AG04450 (cell line): ENCODE results near the gene ZDHHC5. TPM values are rescaled to one million over a fixed set of nuclear protein-coding genes. Genes with fewer than 3 reads are reported as not detected.
A peak's percentile ranks its signal among the peaks of the same experiment; 100 is the strongest.

Experiments
- CTCF ChIA-PET: fragments of 300-600, 350-600 bp; formaldehyde crosslinking; extraction: SDS; loops from one replicate; lab custom pipeline; 2022; ENCODE audit warnings: antibody characterized with exemption, inconsistent platforms; lab: Charles Lee
- POLR2A ChIA-PET: fragments of 350-600 bp; formaldehyde crosslinking; extraction: SDS; loops from one replicate; lab custom pipeline; 2021; ENCODE audit warnings: antibody characterized with exemption, inconsistent platforms; lab: Yijun Ruan, JAX
- DNase-seq: peaks from one replicate; pipeline ENCODE4 v3.0.0-alpha.2; 2011; ENCODE audit warnings: low read depth, low spot score
- H3K27ac ChIP-seq: one replicate; pipeline ENCODE4 v1.5.1; 2012; ENCODE audit warnings: low read depth, low read length, control low read depth
- H3K27me3 ChIP-seq: one replicate; pipeline ENCODE4 v1.6.0; 2012; ENCODE audit warnings: low read length; ENCODE audit not compliant: control insufficient read depth, insufficient read depth
- H3K4me3 ChIP-seq: 2 replicates; pipeline ENCODE4 v1.5.1; 2011; ENCODE audit warnings: mild to moderate bottlenecking, low read depth, low read length, control low read depth
- H3K9me3 ChIP-seq: 2 replicates; pipeline ENCODE4 v1.5.1; 2012; ENCODE audit warnings: low read length; ENCODE audit not compliant: control insufficient read depth, insufficient read depth
- polyA plus RNA-seq: library from polyadenylated mRNA; depleted of rRNA; stranded (reverse); fragments of >200 nt; gene quantifications from 2 replicates; pipeline ENCODE4 v1.2.3, GENCODE V29; 2011
- TF ChIP-seq, protein P1 (sequence below): IDR thresholded peaks from 2 replicates; pipeline ENCODE4 v1.5.1; 2011; ENCODE audit warnings: low read depth, low read length, control low read depth, inconsistent platforms

The ZDHHC5 gene
- polyA plus RNA-seq, 1 experiment, result 56.7 TPM

DNA sequence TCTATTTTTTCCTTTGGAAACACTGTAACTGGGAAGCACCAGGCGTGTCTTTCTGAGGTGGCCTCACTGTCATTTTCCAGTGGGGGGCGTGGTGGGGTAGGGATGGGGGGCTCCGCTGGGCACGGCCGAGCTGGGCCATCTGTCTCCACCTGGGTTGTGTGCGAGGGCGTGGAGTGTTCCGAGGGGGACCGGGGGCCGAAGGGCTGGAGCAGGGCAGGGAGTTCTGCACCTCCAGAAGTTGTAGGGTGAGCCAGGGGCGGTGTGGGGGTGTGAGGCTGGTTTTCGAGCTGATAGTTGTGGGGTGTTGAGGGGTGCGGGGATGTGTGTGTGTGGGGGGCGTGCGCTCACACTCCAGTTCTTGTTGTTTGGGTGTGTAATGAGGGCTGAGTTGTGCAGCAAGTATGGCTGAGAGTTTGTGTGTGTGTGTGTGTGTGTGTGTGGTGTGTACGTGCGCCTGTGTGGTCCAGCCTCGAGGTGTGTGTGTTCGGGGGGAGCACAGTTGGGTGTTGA lies 29.0 kb upstream of the ZDHHC5 start:
- Histone ChIP-seq H3K27ac (peak overlapping the region; percentile 73), H3K27me3 (peaks cover 4% of the 10 kb centered on the region), H3K9me3 (no peaks in the 10 kb centered on the region), H3K4me3 (peak overlapping the region; percentile 99)
- POLR2A ChIA-PET, result interaction anchor here (1.9 to 2.9 kb wide), 2 partner anchors 10 to 71 kb away, joined by 8 to 11 read pairs; partner anchors contain the start of genes UBE2L6 and YPEL4
- TF ChIP-seq, protein P1, sequence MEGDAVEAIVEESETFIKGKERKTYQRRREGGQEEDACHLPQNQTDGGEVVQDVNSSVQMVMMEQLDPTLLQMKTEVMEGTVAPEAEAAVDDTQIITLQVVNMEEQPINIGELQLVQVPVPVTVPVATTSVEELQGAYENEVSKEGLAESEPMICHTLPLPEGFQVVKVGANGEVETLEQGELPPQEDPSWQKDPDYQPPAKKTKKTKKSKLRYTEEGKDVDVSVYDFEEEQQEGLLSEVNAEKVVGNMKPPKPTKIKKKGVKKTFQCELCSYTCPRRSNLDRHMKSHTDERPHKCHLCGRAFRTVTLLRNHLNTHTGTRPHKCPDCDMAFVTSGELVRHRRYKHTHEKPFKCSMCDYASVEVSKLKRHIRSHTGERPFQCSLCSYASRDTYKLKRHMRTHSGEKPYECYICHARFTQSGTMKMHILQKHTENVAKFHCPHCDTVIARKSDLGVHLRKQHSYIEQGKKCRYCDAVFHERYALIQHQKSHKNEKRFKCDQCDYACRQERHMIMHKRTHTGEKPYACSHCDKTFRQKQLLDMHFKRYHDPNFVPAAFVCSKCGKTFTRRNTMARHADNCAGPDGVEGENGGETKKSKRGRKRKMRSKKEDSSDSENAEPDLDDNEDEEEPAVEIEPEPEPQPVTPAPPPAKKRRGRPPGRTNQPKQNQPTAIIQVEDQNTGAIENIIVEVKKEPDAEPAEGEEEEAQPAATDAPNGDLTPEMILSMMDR, result no peak
- CTCF ChIA-PET, result interaction anchor here (1.3 to 7.1 kb wide), 6 partner anchors 68 to 314 kb away, joined by 3 to 227 read pairs (median 37); partner anchors contain the start of genes TIMM10 and UBE2L6
- DNase-seq, result no peak

DNA sequence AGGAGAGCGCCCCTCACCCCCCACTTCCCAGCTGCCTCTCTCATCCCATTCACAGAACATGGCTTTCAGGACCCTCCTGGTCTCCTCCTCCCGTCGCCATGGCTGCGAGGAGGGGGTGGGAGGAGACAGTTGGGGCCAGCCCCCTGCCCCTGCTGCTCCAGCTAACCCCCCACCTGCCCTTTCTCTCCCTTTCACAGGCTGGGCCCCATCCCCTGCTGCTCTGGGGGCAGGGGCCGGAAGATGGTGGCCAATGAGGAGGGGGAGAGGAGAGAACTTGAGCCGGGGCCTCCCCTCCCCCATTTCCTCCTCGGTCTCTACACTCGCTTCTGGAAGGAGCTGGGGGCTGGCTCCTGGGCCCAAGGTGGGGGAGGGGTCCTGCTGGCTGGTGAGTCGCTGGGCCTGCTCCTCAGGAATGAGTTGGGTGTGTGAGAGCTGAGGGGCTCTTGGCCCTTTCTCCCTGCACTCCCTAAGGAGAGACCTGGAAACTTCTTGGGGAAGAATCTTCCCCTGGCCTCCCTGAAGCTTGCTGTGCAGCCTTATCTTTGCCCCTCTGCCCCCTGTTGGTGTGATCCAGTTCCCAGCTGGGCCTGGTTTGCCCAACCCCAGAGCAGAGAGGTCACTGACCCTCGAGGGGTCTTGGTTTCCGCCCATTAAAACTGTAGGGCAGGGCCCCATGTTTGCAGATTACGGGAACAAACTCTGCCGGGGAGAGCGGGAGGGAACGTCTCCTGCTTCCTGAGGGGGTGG lies 28.4 kb upstream of the ZDHHC5 start:
- Histone ChIP-seq H3K9me3 (no peaks in the 10 kb centered on the region), H3K27me3 (peaks cover 1% of the 10 kb centered on the region), H3K27ac (peak overlapping the region; percentile 47), H3K4me3 (peak overlapping the region; percentile 99)
- POLR2A ChIA-PET, result interaction anchor here (0.6 to 2.9 kb wide), 3 partner anchors 9 to 279 kb away, joined by 3 to 11 read pairs (median 8); partner anchors contain the start of genes UBE2L6 and YPEL4
- TF ChIP-seq, protein P1, result no peak
- DNase-seq, result no peak
- CTCF ChIA-PET, result interaction anchor here (0.7 to 7.1 kb wide), 17 partner anchors 8 to 884 kb away, joined by 3 to 227 read pairs (median 9); partner anchors contain the start of genes SERPING1, TIMM10 and UBE2L6

DNA sequence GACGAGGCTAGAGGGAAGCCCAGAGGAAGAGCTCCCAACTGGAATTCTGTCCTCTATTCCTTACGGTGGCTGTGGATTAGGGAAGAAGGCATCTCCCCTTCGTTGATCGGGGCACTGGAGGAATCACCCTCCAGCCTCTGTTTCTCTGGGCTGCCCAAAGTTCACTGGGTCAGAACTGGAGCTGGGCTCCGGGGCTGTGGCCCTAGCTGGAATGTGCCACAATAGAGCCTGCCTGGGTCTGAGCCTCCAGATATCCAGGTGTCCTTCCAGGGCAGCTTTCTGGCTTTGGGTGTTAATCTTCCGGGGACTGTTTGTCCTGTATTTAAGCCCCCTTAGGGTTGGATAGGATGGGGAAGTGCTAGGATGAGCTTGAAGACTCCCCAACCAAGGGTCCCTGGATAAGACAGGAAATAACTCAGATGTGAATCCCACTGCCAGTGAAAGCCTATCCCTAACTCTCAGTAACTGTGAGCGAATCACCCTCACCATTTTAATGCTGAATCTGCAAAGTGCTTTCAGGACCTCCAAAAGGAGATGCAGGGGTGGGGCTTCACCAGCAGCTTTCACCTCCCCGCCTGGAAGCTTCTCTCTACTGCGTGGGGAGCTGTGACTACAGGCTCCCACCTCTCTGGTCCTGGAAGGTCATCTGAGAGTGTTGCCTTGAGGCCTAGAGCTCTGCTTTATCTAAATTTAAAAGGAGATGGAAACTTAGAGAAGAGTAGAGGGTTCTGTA lies 27.7 kb upstream of the ZDHHC5 start:
- Histone ChIP-seq H3K27me3 (no peaks in the 10 kb centered on the region), H3K27ac (peak overlapping the region; percentile 21), H3K4me3 (peak overlapping the region; percentile 99), H3K9me3 (no peaks in the 10 kb centered on the region)
- TF ChIP-seq, protein P1, result no peak
- no peak for DNase-seq
- CTCF ChIA-PET, result interaction anchor here (0.5 to 7.1 kb wide), 40 partner anchors 9 to 884 kb away, joined by 3 to 227 read pairs (median 6); partner anchors contain the start of genes CTNND1, RTN4RL2, SERPING1 and TIMM10
- POLR2A ChIA-PET, result interaction anchor here (0.6 to 2.9 kb wide), 6 partner anchors 9 to 294 kb away, joined by 3 to 11 read pairs (median 6); partner anchors contain the start of genes UBE2L6 and YPEL4

DNA sequence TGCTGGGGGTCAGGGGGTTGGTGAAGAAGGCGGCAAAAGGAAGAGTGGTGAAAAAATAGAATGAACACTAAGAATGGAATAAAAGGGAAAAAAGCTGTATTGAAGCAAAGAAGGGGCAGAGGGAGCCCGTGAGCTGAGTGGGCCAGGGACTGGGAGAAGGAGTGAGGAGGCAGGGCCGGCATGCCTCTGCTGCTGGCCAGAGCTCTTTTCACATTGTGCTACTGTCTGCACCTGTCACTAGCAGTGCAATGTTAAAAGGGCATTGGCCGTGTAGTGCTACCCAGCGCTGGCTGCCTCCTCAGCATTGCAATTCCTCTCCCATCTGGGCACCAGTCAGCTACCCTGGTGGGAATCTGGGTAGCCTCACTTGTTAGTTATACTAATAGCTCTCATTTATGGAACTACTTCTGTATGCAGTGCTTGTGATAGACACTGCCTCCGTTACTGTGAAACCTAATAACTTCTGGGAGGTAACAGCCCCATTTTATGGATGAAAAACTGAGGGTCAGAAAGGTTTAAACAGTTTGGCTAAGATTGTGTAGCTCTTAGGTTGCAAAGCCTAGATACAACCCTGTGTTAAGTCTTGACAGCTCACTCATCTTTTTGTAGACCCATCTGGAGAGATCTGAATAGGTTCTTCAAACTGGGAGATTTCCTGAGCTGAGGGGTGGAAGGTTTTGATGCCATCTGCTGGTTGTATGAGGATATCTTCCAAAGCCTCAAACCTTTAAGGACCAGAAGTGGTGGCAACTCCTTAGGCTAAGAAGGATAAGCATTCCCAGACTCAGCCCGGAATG lies 26.7 kb upstream of the ZDHHC5 start:
- Histone ChIP-seq H3K27me3 (peaks cover 5% of the 10 kb centered on the region), H3K27ac (peak overlapping the region; percentile 21), H3K4me3 (peak overlapping the region; percentile 99), H3K9me3 (no peaks in the 10 kb centered on the region)
- ChIA-PET CTCF (interaction anchor here (0.5 to 7.1 kb wide), 51 partner anchors 8 to 926 kb away, joined by 3 to 227 read pairs (median 5); partner anchors contain the start of genes CTNND1, RTN4RL2, SERPING1 and TIMM10), POLR2A (interaction anchor here (0.6 to 2.9 kb wide), 6 partner anchors 8 to 295 kb away, joined by 3 to 8 read pairs (median 4); partner anchors contain the start of genes TIMM10, UBE2L6 and YPEL4)
- TF ChIP-seq, protein P1, result peak; percentile 66
- DNase-seq, result peak; percentile 33
